GM18502 (cell line): ENCODE measurements around the gene DTHD1.
A peak's percentile ranks its signal among the peaks of the same experiment; 100 is the strongest.

ENCODE experiments used
- ATAC-seq: cut with Tn5 transposase; IDR thresholded peaks from one replicate; pipeline ENCODE4 v1.9.1; 2021; ENCODE audit warnings: mild to moderate bottlenecking; ENCODE audit not compliant: unreplicated experiment, poor library complexity

The DTHD1 gene

DNA sequence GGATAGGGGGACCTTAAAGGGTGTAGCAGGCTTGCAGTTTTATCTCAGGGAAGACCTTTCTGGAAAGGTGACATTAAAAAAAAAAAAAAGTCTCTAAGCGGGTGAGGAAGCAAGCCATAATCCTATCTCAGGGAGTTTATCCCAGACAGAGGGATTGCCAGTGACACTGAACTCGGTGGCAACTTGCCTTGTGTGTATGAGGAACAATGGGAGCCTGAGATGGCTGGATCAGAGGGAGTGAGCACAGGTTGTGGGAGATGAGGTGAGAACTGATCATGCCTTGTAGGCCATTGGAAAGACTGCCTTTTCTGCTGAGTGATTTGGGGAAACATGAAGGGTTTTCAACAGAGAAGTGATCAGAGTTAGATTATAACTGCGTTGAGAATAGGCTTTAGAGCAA is 31.1 kb downstream of the DTHD1 start:
- ATAC-seq = no peak

DNA sequence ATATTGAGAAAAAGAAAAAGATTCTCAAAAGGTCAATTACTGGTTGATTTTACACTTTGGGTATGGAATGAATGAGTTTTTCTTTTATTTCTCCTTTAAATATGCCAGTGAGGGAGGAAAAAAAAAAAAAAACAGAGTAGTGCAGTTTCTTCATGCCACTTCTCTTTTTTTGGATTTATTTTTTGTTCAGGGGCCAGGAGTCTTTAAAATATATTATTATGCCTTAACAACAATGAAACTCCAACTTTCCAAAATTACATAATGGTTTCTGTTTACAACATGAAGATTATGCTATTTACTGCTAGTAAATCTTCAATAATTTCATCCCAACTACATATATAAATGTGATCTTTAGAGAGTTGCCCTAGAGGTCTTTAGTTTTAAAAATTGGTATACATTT is 31.9 kb downstream of the DTHD1 start:
- no peak for ATAC-seq

DNA sequence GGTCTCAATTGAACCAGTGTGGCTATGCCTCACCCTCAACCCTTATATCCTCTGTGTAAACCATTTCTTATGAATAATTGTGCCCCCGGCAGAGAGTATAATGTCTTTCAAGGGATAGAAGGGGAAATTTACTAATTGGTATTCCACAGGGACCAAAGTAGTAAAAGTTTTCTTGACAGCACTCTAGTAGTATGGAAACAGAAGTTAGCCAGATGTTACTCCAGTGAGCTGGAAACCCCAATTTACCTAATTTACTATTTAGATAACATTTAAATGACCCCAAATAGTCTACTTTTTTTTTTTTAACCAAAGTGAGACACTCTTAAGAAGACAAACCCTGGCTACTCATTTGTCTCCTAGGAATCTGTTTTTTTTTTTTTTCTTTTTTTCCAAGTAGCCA is 32.3 kb downstream of the DTHD1 start:
- ATAC-seq = no peak

DNA sequence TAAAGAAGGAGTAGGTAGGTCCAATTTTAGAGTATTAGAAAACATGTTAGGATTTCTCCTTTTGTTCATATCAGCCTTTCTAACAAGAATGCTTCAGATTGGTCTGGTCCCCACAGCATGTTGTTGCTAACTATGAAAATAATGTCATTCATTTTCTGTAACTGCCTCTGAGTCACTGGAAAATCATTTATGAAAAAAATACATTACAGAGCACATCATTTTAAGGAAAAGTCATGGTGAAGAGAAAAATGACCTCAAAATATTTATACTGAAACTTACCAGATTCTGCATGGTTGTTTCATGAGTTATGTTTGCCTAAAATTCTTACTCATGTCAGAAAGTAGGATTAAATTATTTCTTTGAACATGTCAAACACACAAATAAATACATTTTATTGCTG is 35.2 kb downstream of the DTHD1 start:
- ATAC-seq = no peak

DNA sequence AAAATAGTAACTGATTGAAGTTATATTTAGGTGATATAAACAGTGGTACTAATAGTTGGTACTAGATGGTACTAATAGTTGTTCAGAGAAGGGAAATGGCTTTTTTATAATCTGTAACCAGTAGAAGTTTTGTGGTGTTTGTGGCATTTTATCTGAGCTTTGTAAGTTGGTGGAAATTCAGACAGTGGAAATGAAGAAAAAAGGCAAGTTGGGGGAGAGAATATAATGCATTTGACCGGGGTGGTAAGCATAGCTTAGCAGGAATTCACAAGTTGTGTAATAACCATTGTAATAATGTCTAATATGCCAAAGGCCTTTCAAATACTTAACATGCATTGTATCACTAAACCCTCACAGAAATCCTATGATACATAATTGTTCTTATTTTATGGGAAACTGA is 36.3 kb downstream of the DTHD1 start:
- no peak for ATAC-seq

DNA sequence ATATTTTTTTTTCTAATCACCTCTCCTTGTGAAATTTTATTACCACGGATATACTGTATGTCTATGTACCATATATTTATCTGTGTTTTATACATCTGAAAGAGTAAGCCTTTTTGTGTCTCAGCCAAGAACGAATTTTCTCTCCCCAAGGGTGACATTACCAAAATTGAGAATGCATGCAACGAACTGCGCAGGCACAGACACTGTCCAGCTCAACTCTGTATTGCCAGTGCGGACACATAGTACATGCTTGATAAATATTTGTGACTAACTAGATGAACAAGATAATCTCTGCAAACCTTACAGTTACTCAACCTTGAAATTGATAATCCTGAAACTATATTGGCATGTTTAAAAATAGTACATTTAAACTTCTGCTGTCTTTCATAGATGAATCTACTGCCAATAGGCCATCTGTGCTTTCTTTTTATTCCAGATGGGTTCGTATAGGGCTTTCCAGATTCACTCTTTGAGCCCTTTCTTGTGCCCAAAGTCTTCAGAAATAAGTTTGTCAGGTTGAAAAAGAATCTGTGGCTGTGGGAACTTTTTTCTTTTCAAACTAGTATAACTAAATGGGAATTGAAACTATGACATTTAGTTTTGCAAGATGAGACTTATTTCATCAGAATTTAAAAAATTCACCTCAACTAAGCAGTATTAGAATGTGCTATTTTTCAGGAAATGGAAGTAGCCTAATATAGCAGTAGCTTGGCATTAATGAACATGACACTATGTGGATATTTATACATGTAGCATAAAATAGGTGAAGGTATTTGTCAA is 38.9 kb downstream of the DTHD1 start:
- peak; percentile 57 for ATAC-seq

DNA sequence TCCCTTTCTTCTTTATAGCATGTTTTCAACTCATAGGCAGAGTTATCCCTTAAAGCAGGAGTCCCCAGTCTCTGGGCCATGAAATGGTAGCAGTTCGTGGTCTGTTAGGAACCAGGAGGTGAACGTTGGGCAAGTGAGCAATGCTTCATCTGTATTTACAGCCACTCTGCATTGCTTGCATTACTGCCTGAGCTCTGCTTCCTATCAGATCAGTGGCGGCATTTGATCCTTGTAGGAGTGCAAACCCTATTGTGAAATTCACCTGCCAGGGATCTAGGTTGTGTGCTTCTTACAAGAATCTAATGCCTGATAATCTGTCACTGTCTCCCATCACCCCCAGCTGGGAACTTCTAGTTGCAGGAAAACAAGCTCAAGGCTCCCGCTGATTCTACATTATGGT is 39.8 kb downstream of the DTHD1 start:
- no peak for ATAC-seq

DNA sequence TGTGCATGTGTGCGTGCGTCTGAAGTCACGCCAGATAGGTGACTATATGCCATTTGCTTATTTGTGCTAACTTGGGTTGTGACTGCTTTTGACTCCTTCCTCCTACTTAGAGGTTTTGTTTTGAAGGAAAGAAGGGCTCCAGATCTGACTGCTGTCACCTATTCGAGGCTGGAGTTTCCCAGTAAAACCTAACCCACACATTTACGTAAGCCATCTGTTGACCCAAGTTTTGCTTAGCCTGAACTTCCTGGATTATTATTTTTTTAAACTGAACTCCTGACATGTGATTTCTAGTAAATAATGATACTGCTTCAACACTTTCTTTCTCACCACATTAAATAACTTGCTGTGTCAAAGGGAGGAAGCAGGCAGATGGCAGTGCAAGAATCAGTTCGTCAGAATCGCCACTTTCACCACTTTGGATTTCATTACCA is 41.5 kb downstream of the DTHD1 start:
- peak; percentile 29 for ATAC-seq

DNA sequence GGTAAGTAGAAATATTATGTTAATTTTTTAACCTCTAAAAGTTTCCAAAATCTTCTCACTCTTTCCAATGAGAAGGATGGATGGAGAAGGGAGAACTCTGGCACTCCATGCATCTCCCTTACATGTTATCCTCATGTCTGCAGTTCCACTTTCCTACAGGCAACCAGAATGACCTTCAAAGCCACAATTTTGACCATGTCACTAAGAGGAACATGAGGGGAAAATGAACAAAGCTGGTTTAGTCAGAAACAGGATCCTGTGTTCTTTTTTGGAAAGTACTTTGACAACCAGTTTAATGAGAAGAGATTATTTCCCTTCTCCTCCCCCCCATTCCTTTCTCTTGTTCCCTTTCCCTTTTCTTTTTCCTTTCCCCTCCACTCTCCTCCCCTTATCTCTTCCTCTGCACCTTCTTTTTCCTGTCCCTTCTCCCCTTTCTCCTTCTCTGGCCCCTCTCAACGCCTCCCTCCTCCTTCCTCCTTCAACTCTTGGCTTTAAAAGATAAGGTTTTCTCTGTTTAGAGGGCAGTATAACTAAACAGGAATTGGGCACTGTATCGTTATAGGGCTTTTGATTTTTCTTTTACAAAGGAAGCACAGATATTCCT is 42.5 kb downstream of the DTHD1 start:
- no peak for ATAC-seq

DNA sequence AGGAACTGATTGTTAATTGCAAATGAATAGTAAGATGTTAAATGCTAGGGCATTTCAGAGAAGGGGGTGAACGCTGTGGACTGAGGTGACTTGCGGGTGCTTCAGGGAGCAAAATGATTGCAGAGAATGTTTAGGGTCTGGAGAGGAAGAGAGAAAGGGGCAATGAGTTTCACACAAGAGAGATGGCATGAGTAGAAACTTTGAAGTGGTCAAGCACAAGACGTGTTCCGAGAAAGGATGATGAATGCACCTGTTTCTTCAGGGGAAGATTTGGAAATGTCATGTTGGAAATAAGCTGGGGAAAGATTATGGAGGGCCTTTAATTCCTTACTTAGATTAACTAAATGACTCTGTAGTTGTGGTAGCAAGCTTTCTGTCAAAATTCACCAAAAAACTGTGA is 43.4 kb downstream of the DTHD1 start:
- no peak for ATAC-seq

DNA sequence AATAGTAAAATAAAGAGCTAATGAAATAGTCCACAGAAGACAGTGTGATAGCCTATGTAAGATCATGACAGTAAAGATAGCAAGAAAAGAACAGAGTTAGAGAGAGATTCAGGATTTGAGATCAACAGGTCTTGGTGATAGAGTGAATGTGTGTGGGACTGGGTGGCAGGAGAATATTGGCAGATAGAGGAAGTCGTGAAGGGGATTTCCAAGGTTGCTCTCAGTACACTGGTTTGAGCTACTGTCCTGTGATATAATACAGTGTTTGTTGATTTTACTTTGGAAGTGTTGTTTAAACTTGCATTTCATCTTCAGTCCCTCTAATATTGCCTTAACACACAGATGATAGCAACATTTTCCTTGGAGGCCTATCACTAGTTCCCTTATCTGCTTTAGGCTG is 44.1 kb downstream of the DTHD1 start:
- peak; percentile 90 for ATAC-seq

DNA sequence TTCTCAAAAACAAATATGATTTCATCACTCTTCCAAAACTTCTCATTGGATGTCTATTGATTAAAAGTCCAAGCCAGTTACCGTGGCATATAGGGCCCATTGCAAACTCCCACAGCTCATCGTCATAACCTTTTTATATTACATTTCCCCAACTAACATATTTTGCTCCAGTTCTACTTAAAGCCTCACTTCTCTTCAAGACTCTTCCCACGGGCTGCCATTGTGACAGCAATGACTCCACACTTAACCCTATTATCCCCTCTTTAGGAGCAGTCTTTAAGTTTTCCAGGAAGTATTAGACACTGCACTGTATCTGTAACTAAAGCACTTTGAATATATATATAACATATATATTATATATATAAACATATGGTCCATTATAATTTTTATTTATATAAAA is 44.5 kb downstream of the DTHD1 start:
- peak; percentile 23 for ATAC-seq

DNA sequence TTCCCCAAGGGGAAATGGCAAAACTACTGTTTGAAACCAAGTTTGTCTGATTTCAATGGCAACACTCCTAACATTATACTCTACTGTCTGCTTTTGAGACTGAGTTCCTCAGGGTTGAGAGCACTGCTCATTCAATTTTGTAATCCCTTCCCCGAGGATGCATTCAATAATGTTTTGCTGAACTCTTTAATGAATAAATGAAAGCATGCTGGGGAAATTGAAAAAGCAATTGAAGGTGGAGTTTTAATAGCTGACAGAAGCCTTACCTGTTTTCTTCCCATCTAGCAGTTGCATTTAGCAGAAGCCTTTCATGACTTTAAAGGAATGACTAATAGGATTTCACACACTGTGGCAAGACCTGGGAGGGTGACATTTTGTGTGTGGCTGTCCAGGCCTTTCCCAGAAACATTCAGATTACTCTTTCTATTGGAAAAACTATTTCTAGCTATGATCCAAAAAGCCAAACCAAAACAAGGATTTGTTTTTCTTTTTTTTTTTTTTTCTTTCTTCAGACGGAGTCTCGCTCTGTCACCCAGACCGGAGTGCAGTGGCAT is 45.1 kb downstream of the DTHD1 start:
- ATAC-seq = no peak

DNA sequence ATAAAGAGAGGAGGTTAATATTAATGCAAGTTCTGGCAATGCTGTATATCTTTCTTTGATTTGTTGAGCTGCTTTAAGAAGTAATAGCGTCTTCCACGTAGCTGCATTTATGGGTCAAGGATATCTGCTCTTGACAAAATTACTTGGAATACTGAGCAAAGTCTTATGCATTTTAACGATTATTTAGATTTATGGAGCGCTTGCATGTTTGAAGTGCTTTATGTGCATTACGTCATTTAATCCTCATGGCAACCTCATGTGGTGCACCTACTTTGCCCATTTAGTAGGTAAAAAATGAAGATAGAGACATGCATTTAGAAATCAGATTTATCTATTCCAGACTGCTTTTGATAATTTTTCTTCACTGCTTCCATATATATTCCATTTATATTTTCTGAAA is 46.0 kb downstream of the DTHD1 start:
- no peak for ATAC-seq

DNA sequence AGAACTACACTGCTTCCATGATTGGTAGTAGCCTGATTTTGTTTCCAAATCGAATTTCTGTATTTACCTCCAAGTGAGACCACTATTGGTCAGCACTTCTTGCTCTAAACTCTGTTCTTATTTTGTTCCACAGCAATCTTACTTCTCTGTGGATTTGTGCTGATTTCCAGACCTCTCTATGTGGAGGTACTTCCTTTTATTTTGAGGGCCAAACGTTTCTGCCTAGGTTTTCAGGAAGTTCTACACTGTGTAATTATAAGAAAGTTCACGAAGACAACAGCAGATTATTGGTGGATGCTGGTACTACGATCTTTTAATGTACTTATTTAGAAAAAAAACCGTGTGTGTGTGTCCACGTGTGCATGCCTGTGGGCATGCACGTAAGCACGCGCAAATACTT is 46.7 kb downstream of the DTHD1 start:
- no peak for ATAC-seq

DNA sequence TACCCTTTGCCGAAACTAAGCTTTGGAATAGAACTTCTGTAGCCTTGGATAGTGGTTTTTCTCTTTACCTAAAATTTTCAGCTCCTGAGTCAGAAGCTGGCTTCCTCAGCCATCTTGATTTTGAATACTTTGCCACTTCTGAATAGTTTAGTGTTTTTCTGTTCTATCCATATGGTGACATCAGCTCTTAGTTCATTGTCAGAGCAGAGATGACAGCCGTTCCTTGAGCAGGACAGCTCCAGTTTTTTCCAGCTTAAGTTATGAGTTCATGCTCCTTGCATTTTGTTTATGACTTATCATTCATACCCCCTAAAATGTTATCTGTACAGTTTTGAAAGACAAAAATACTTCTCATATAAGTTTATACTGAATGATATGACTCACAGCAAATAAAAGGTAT is 47.8 kb downstream of the DTHD1 start:
- no peak for ATAC-seq

DNA sequence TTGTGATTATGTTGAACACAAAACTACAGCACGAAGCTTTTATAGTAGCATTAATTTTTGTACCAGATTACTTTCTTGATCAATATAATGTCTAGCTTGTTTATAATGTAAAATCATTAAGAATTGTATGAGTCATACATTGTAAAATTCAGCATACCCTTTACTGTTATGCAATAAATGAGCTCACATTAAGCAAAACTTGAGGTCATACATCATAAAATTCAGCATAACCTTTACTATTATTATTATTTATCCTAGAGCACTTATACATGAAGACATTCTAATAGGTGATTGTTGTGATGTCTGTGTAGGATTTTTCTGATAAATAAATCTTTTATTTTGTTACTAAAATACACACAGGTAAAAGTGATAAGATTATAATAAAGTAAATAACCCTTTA is 49.4 kb downstream of the DTHD1 start:
- ATAC-seq = no peak

DNA sequence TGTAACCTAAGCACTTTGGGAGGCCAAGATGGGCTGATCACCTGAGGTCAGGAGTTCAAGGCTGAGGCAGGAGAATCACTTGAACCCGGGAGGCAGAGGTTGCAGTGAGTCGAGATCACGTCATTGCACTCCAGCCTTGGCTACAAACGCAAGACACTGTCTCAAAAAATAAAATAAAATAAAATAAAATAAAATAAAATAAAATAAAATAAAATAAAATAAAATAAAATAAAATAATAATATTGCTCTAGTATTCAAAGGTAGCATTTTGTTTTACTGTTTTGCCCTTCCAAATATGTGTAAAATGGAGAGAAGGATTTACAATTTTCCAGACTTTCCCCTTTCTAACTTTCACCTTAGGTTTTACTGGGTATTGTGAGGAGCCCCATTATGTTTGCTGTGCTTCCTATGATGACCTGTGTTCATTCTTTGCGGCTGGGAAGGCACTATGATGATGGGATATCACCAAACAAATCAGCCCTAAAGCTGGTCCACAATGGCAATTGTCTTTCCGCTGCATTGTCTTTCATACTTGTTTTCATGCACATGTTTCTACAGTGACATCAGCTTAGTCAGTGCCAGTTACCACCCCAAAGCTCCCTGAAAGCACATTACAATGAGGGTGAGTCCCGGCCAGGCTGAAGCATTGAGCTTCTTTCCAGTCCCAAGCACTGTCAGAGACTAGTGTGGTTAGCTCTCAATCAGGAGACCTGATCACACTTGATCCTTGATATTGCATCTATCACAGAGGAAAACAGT is 50.8 kb downstream of the DTHD1 start:
- ATAC-seq = peak; percentile 88

DNA sequence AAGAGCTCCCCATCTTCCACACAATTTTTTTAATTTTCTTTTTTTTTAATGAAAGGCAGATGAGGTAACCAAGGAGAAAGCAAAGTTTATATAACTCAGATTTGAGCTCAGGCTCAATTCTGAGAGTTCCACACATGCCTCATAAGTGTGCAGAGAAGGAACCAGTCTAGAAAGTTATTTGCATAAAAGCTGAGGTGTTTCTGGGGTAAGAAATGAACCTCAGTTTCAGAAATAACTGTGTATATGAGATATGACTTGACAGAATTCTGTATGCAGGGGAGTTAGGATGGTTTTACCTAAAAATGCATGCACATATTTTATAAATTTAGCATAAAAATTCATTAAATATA is 51.3 kb downstream of the DTHD1 start:
- ATAC-seq = peak; percentile 98

DNA sequence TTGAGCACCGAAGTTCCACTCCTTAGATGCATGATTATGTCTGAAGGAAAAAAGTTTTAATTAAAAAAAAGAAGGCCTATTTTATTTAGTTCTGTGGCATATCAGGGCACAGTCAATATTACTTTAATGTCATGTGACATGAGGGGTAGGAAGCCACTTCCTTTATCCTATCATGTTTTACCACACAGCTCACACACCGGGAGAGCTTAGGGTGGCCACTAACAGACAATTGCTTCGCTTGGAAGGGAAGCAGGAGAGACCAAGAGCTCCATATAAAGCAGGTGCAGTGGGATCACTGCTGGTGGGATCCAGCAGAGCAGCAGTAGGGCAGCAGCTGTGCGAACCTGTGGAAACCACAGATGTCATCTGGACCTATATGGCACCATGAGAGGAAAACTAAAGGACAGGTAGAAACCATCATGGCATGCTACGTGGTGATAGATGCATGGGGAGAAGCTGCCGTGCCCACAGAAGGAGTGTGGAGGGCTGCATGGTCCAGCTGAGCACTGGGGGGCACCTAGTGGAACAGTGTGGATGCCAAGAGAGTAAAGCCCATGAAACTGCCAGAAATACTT is 52.0 kb downstream of the DTHD1 start:
- no peak for ATAC-seq

DNA sequence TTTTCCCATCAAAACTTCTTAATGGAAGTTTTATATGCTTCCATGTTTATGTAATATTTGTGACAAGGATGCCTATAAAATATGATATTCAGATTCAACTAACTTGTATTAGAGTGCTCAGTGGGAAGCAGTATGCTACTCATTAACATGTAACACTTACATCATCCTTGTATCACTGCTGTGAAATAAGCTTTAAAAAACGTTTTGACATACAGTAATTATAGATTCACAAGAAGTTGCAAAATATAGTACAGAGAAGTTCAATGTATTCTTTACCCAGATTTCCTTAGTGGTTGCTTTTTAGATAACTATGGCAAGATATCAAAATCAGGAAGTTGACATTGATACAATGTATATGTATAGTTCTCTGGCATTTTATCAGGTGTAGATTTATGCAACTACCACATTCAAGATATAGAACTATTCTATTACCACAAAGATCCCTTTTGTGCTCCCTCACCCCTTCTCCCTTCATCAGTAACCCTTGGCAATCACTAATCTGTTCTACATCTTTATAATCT is 56.3 kb downstream of the DTHD1 start:
- no peak for ATAC-seq
